Vagina (tissue), 2 donors: ENCODE data around the gene MRC1. TPM values are rescaled to one million over a fixed set of nuclear protein-coding genes. Genes with fewer than 3 reads are reported as not detected.

Source experiments
- DNase-seq, 2 donors: peaks; one replicate each; pipeline ENCODE4 v3.0.0-alpha.2; 2017; ENCODE audit errors: extremely low spot score in 2 of 2
- H3K27ac ChIP-seq: fragments of 200-600 bp; sonication (generic); one replicate; pipeline ENCODE4 v1.5.1; 2019
- H3K27me3 ChIP-seq: fragments of 200-600 bp; sonication (generic); one replicate; pipeline ENCODE4 v1.5.1; 2019
- H3K36me3 ChIP-seq, 2 donors: fragments of 200-600 bp; sonication (generic); one replicate each; pipeline ENCODE4 v1.5.1; 2017 to 2019
- H3K4me1 ChIP-seq: fragments of 200-600 bp; sonication (generic); one replicate; pipeline ENCODE4 v1.5.1; 2019
- H3K4me3 ChIP-seq, 2 donors: fragments of 200-600 bp; sonication (generic); 1 replicate in 1 of 2; 2 replicates in 1 of 2; pipeline ENCODE4 v1.5.1; 2016 to 2019
- H3K9me3 ChIP-seq: fragments of 200-600 bp; sonication (generic); one replicate; pipeline ENCODE4 v1.5.1; 2019
- POLR2A ChIP-seq, 2 donors: fragments of 450-650 bp; IDR thresholded peaks; one replicate each; pipeline ENCODE4 v1.6.1; 2017; ENCODE audit warnings: antibody characterized with exemption in 2 of 2, mild to moderate bottlenecking in 2 of 2, moderate library complexity in 2 of 2
- POLR2AphosphoS5 ChIP-seq, 2 donors: sonication (generic); formaldehyde crosslinking; IDR thresholded peaks; one replicate each; pipeline ENCODE4 v1.9.0; 2017; ENCODE audit warnings: antibody characterized with exemption in 2 of 2, mild to moderate bottlenecking in 2 of 2, low read depth in 1 of 2; ENCODE audit not compliant: insufficient read depth in 1 of 2
- intact Hi-C: fragments of 100-400 bp; cut with DNase I; formaldehyde crosslinking; loops from one replicate; pipeline ENCODE4 v1.15.1; 2023
- total RNA-seq: library from RNA; depleted of rRNA; stranded (reverse); fragments of >200 nt; gene quantifications from one replicate; pipeline ENCODE4 v1.2.3, GENCODE V29; 2016
- TF ChIP-seq, protein P1 (sequence below), 3 experiments: fragments of 450-650 bp in 2 of 3; fragments of 200-600 bp in 1 of 3; sonication (generic) in 1 of 3; IDR thresholded peaks; one replicate each; pipeline ENCODE4 v1.5.1; 2017 to 2019; ENCODE audit warnings: antibody characterized with exemption in 3 of 3, mild to moderate bottlenecking in 2 of 3, moderate library complexity in 2 of 3

The MRC1 gene
- total RNA-seq, 1 donor from 2014 or later, result 18.9 TPM

DNA sequence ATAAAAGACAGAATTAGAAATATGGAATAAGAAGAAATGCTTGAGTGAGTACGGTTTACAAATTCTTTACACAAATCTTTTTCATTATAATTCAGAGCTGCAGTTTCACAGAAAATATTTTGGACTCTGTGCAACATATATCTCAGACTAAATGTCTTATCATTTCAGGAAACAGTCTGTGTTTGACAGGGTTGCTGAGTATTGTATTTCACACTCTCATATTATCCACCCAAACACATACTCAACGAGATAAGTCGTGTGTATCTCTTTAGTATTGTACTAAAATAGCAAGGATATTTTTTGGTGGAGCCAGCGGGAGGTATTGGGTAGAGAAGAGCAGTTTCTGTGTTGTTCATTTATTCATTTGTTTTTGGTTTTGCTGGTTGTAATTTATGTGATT lies 103.6 kb downstream of the MRC1 start:
- intact Hi-C loops, result no loop called here
- no peaks in the 10 kb centered on the region for H3K36me3 ChIP-seq
- no peaks in the 10 kb centered on the region for H3K9me3 ChIP-seq
- H3K27me3 ChIP-seq, result no peaks in the 10 kb centered on the region
- DNase-seq, result no peak
- TF ChIP-seq POLR2A (IDR thresholded peaks at IDR 0.05), result no peak
- TF ChIP-seq, protein P1, sequence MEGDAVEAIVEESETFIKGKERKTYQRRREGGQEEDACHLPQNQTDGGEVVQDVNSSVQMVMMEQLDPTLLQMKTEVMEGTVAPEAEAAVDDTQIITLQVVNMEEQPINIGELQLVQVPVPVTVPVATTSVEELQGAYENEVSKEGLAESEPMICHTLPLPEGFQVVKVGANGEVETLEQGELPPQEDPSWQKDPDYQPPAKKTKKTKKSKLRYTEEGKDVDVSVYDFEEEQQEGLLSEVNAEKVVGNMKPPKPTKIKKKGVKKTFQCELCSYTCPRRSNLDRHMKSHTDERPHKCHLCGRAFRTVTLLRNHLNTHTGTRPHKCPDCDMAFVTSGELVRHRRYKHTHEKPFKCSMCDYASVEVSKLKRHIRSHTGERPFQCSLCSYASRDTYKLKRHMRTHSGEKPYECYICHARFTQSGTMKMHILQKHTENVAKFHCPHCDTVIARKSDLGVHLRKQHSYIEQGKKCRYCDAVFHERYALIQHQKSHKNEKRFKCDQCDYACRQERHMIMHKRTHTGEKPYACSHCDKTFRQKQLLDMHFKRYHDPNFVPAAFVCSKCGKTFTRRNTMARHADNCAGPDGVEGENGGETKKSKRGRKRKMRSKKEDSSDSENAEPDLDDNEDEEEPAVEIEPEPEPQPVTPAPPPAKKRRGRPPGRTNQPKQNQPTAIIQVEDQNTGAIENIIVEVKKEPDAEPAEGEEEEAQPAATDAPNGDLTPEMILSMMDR (IDR thresholded peaks at IDR 0.05), result no peak
- no peak for TF ChIP-seq POLR2AphosphoS5 (IDR thresholded peaks at IDR 0.05; ENCODE audit: insufficient read depth in 1 of 2, low read depth in 1 of 2)
- H3K4me3 ChIP-seq, result no peak overlapping the region
- no peaks in the 10 kb centered on the region for H3K4me1 ChIP-seq
- no peak overlapping the region for H3K27ac ChIP-seq

DNA sequence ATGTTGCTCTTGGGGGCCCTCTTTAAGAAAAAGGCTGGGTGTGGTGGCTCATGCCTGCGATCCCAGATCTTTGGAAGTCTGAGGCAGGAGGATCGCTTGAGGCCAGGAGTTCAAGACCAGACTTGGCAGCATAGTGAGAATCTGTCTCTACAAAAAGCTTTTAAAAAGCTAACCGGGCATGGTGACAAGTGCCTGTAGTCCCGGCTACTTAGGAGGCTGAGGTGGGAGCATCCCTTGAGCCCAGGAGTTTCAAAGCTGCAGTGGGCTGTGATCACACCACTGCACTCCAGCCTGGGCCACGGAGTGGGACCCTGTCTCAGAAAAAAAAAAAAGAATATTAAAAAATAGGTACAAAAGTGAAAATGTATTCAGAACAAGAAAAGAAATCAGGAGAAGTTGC lies 104.5 kb downstream of the MRC1 start:
- H3K27ac ChIP-seq, result no peak overlapping the region
- intact Hi-C loops, result no loop called here
- no peaks in the 10 kb centered on the region for H3K9me3 ChIP-seq

DNA sequence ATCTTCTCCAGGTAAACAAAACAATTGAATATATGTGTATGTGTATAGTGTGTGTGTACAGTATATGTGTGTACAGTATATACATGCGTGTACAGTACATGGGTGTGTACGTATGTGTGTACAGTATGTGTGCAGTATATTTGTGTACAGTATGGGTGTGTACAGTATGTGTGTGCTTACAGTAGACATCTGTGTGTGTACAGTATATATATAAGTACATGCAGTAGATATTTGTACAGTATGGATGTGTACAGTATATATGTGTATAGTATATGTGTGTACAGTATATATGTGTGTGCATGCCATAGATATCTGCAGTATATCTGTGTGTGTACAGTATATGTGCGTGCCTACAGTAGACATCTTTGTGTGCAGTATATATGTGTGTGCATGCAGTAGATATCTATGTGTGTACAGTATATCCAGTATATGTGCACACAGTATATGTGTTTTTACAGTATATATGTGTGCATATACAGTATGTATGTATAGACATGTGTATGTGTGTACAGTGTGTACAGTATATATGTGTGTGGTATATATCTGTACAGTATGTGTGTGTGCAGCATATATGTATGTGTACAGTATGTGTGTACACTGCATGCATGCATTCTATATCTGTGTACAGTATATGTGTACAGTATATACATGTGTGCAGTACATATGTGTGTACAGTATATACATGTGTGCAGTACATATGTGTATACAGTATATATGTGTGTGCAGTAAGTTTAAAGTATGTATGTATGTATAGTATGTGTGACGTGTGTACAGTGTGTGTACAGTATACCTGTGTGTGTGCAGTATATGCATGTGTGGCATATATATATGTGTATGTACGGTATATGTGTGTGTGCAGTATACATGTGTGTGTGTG lies 105.3 kb downstream of the MRC1 start:
- Histone ChIP-seq H3K9me3 (no peaks in the 10 kb centered on the region), H3K36me3 (no peaks in the 10 kb centered on the region), H3K27ac (no peak overlapping the region), H3K27me3 (no peaks in the 10 kb centered on the region), H3K4me3 (no peak overlapping the region), H3K4me1 (no peaks in the 10 kb centered on the region)
- intact Hi-C loops, result no loop called here
- no peak for DNase-seq
- TF ChIP-seq POLR2A (IDR thresholded peaks at IDR 0.05), result no peak
- TF ChIP-seq, protein P1 (IDR thresholded peaks at IDR 0.05), result no peak
- no peak for TF ChIP-seq POLR2AphosphoS5 (IDR thresholded peaks at IDR 0.05; ENCODE audit: insufficient read depth in 1 of 2, low read depth in 1 of 2)

More for the DNA sequence above, 104.5 kb downstream of the MRC1 start:
- no peak for TF ChIP-seq POLR2A (IDR thresholded peaks at IDR 0.05)
- TF ChIP-seq POLR2AphosphoS5 (IDR thresholded peaks at IDR 0.05; ENCODE audit: insufficient read depth in 1 of 2, low read depth in 1 of 2), result no peak
- TF ChIP-seq, protein P1 (IDR thresholded peaks at IDR 0.05), result no peak
- Histone ChIP-seq H3K4me3 (no peak overlapping the region), H3K36me3 (no peaks in the 10 kb centered on the region), H3K4me1 (no peaks in the 10 kb centered on the region), H3K27me3 (no peaks in the 10 kb centered on the region)
- DNase-seq, result no peak

DNA sequence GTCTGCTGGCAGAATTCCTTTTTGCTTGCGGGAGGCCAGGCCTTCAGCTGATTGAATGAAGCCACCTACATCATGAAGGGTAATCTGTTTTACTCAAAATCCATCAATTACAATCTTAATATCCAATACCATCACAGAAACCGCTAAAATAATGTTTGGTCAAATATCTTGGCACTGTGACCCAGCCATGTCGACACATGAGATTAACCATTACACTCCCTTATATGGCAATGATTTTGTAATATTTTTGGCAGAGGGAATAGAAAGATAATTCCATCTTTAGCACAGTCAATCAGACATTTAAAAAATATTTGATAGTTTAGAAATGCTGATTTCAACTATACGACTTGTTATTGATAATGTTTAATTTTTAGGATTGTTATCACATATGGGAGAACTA lies 106.0 kb downstream of the MRC1 start:
- no peak for DNase-seq
- H3K36me3 ChIP-seq, result no peaks in the 10 kb centered on the region

More for the DNA sequence above, 106.0 kb downstream of the MRC1 start:
- intact Hi-C loops, result no loop called here
- H3K9me3 ChIP-seq, result no peaks in the 10 kb centered on the region
- H3K27ac ChIP-seq, result no peak overlapping the region
- H3K4me1 ChIP-seq, result no peaks in the 10 kb centered on the region
- TF ChIP-seq POLR2AphosphoS5 (IDR thresholded peaks at IDR 0.05; ENCODE audit: insufficient read depth in 1 of 2, low read depth in 1 of 2) (no peak), POLR2A (IDR thresholded peaks at IDR 0.05) (no peak)
- TF ChIP-seq, protein P1 (IDR thresholded peaks at IDR 0.05), result no peak
- no peaks in the 10 kb centered on the region for H3K27me3 ChIP-seq
- no peak overlapping the region for H3K4me3 ChIP-seq
